ENCODE measurements around the gene DRD3. TPM values are rescaled to one million over a fixed set of nuclear protein-coding genes. Genes with fewer than 3 reads are reported as not detected.

DRD3 gene
- total and polyA plus RNA-seq, 2 donors (not counting 3 experiments of a cell fraction or from before 2014, with no cell fraction given) = not detected

- CTCF ChIA-PET = no interaction called here
- TF ChIP-seq POLR2AphosphoS5 (IDR thresholded peaks at IDR 0.05; ENCODE audit: insufficient read depth, low read depth, low read length) = no peak
- no peak for TF ChIP-seq MYC (IDR thresholded peaks at IDR 0.05; ENCODE audit: low read depth, low read length)
- TF ChIP-seq JUN (IDR thresholded peaks at IDR 0.05; ENCODE audit: borderline replicate concordance, insufficient read depth, insufficient read length, low read depth) = no peak
- no peak for TF ChIP-seq FOS (IDR thresholded peaks at IDR 0.05; ENCODE audit: borderline replicate concordance, insufficient read depth, low read length)
- no peak for TF ChIP-seq MAX (IDR thresholded peaks at IDR 0.05; ENCODE audit: insufficient read depth, insufficient read length)
- TF ChIP-seq EZH2 (IDR thresholded peaks at IDR 0.05; ENCODE audit: borderline replicate concordance, low read depth, low read length, severe bottlenecking) = no peak
- no peak for TF ChIP-seq GATA2 (IDR thresholded peaks at IDR 0.05; ENCODE audit: insufficient read depth, insufficient read length, low read depth, low read length)
- no peak for TF ChIP-seq POLR2A (IDR thresholded peaks at IDR 0.05; ENCODE audit: low read depth, low read length)
- TF ChIP-seq CTCF (IDR thresholded peaks at IDR 0.05; ENCODE audit: extremely low read depth in 1 of 2, insufficient read depth in 1 of 2, low read depth in 1 of 2, low read length in 2 of 2) = no peak
- peaks cover 7% of the 10 kb centered on the region for H3K4me1 ChIP-seq (ENCODE audit: control insufficient read depth, extremely low read depth, insufficient read depth, low read length)
- no peaks in the 10 kb centered on the region for H4K20me1 ChIP-seq (replicated peaks; ENCODE audit: control insufficient read depth, extremely low read depth, insufficient read depth, low read length)
- H3K9me3 ChIP-seq (replicated peaks; ENCODE audit: control insufficient read depth, insufficient read depth, low read length) = no peaks in the 10 kb centered on the region
- H3K4me2 ChIP-seq (ENCODE audit: insufficient read depth, low read length) = no peak overlapping the region
- dilution Hi-C loops (cut with MboI; ENCODE audit: extremely low pct_ligation_motif_present, low sequenced_read_pairs) (no loop called here), intact Hi-C loops (cut with micrococcal nuclease) (no loop called here)
- H2AFZ ChIP-seq (ENCODE audit: low read depth, low read length) = no peak overlapping the region
- no peak for FAIRE-seq
- H3K27me3 ChIP-seq (ENCODE audit: control insufficient read depth in 2 of 2, insufficient read depth in 2 of 2, low read length in 2 of 2) = no peaks in the 10 kb centered on the region
- no TSS peak for BruUV-seq (replicated peaks)
- H3K36me3 ChIP-seq (ENCODE audit: control insufficient read depth in 2 of 2, extremely low read depth in 1 of 2, insufficient read depth in 2 of 2, low read length in 2 of 2) = no peaks in the 10 kb centered on the region
- DNase-seq (ENCODE audit: low read depth, low spot score) = no peak
- H3K9ac ChIP-seq (replicated peaks; ENCODE audit: extremely low read depth, insufficient read depth, low read length) = no peak overlapping the region
- H3K27ac ChIP-seq (ENCODE audit: insufficient read depth, low read depth, low read length) = no peak overlapping the region
- no peaks in the 10 kb centered on the region for H3K79me2 ChIP-seq (ENCODE audit: control insufficient read depth, insufficient read depth, low read length)
- no peak overlapping the region for H3K4me3 ChIP-seq (replicated peaks in 1 of 3; ENCODE audit: insufficient read depth in 1 of 3, low read depth in 1 of 3, low read length in 3 of 3)
- POLR2A ChIA-PET = no interaction called here
- H3K9me1 ChIP-seq (replicated peaks; ENCODE audit: control insufficient read depth, extremely low read depth, insufficient read depth, low read length) = no peaks in the 10 kb centered on the region
Measured at GRCh38 chr3:114132500-114132899, 46.4 kb downstream of the DRD3 start.
